Stimulated activated CD8-positive, alpha-beta memory T cell treated with anti-CD3 and anti-CD28 coated beads, Interleukin-7, amount 100 ng/mL, for 48 hours (primary cell): ENCODE data around the gene DLEC1.

ENCODE experiments used
- DNase-seq, 2 donors: peaks; one replicate each; pipeline ENCODE4 v3.0.0-alpha.2; 2020; ENCODE audit warnings: low read depth in 1 of 2; ENCODE audit errors: extremely low read depth in 1 of 2

Gene DLEC1

GRCh38 chr3:38000965-38001455 lies 38.0 kb upstream of the DLEC1 start:
- DNase-seq = no peak

- DNase-seq = no peak
These were observed 37.4 kb upstream of the DLEC1 start for GRCh38 chr3:38001456-38002081.

GRCh38 chr3:38002291-38002876 lies 36.6 kb upstream of the DLEC1 start:
- no peak for DNase-seq

- no peak for DNase-seq
These were observed 36.1 kb upstream of the DLEC1 start for GRCh38 chr3:38002940-38003339.

GRCh38 chr3:38003371-38003816 lies 35.6 kb upstream of the DLEC1 start:
- DNase-seq = no peak

- DNase-seq = no peak
These were observed 35.1 kb upstream of the DLEC1 start for GRCh38 chr3:38003817-38004414.

GRCh38 chr3:38004415-38005075 lies 34.5 kb upstream of the DLEC1 start:
- DNase-seq = no peak

GRCh38 chr3:38005076-38006020 lies 33.7 kb upstream of the DLEC1 start:
- DNase-seq = no peak

GRCh38 chr3:38006031-38006430 lies 33.0 kb upstream of the DLEC1 start:
- DNase-seq = no peak

GRCh38 chr3:38006445-38006995 lies 32.5 kb upstream of the DLEC1 start:
- no peak for DNase-seq

- DNase-seq = no peak
These were observed 31.3 kb upstream of the DLEC1 start for GRCh38 chr3:38007754-38008090.

- DNase-seq = no peak
These were observed 30.8 kb upstream of the DLEC1 start for GRCh38 chr3:38008191-38008701.

- DNase-seq = no peak
These were observed 29.9 kb upstream of the DLEC1 start for GRCh38 chr3:38008971-38009580.

- no peak for DNase-seq
These were observed 29.0 kb upstream of the DLEC1 start for GRCh38 chr3:38009807-38010591.

- no peak for DNase-seq
These were observed 27.9 kb upstream of the DLEC1 start for GRCh38 chr3:38011111-38011510.

GRCh38 chr3:38015485-38015884 lies 23.5 kb upstream of the DLEC1 start:
- no peak for DNase-seq

GRCh38 chr3:38015984-38016383 lies 23.0 kb upstream of the DLEC1 start:
- no peak for DNase-seq

- no peak for DNase-seq
These were observed 22.6 kb upstream of the DLEC1 start for GRCh38 chr3:38016410-38016809.

GRCh38 chr3:38016847-38017444 lies 22.1 kb upstream of the DLEC1 start:
- no peak for DNase-seq
